ENCODE results near the gene UBAP1.
"Not testable (repeated sequence)": the region's sequence is repeated elsewhere in the genome, so short reads cannot be mapped to it uniquely, and the experiment has no call there.

The UBAP1 gene

GRCh38 chr9:34179213-34180136 is 632 bp downstream of the UBAP1 start:
- no peak for DNase-seq

- no peak for DNase-seq
These were observed 7.1 kb downstream of the UBAP1 start for GRCh38 chr9:34185778-34186551.

GRCh38 chr9:34187891-34188240 is 9.0 kb downstream of the UBAP1 start:
- no peak for DNase-seq

- no peak for DNase-seq
These were observed 12.4 kb downstream of the UBAP1 start for GRCh38 chr9:34190996-34191892.

GRCh38 chr9:34195143-34195542 is 16.3 kb downstream of the UBAP1 start:
- DNase-seq: no peak

GRCh38 chr9:34197286-34197685 is 18.4 kb downstream of the UBAP1 start:
- DNase-seq: not testable (repeated sequence)

GRCh38 chr9:34197756-34198711 is 19.2 kb downstream of the UBAP1 start:
- DNase-seq: no peak

GRCh38 chr9:34200092-34200491 is 21.2 kb downstream of the UBAP1 start:
- DNase-seq: no peak

GRCh38 chr9:34203275-34203991 is 24.6 kb downstream of the UBAP1 start:
- no peak for DNase-seq

- DNase-seq: no peak
These were observed 25.3 kb downstream of the UBAP1 start for GRCh38 chr9:34203992-34204635.

- DNase-seq: no peak
These were observed 26.3 kb downstream of the UBAP1 start for GRCh38 chr9:34205102-34205501.

GRCh38 chr9:34206561-34206960 is 27.7 kb downstream of the UBAP1 start:
- DNase-seq: no peak

GRCh38 chr9:34211395-34211794 is 32.6 kb downstream of the UBAP1 start:
- no peak for DNase-seq

GRCh38 chr9:34214354-34215000 is 35.6 kb downstream of the UBAP1 start:
- DNase-seq: not testable (repeated sequence)

- DNase-seq: no peak
These were observed 37.5 kb downstream of the UBAP1 start for GRCh38 chr9:34216325-34216724.

GRCh38 chr9:34217015-34217414 is 38.2 kb downstream of the UBAP1 start:
- not testable (repeated sequence) for DNase-seq

- no peak for DNase-seq
These were observed 39.6 kb downstream of the UBAP1 start for GRCh38 chr9:34218446-34218845.

GRCh38 chr9:34219421-34219820 is 40.6 kb downstream of the UBAP1 start:
- DNase-seq: no peak

- DNase-seq: no peak
These were observed 41.4 kb downstream of the UBAP1 start for GRCh38 chr9:34220218-34220617.

GRCh38 chr9:34224349-34224748 is 45.5 kb downstream of the UBAP1 start:
- no peak for DNase-seq

Measured in stimulated activated naive CD4-positive, alpha-beta T cell treated with Interleukin-2 at 50 U/mL for 16 hours (primary cell).